ENCODE data around the gene P3R3URF.

P3R3URF gene

GRCh38 chr1:46171871-46172270 lies 4.4 kb downstream of the P3R3URF start:
- no peak for TF ChIP-seq POLR2AphosphoS5 (IDR thresholded peaks at IDR 0.05; ENCODE audit: low read depth)
- TF ChIP-seq GABPA (IDR thresholded peaks at IDR 0.05; ENCODE audit: low read depth), result no peak
- TF ChIP-seq CTCF (IDR thresholded peaks at IDR 0.05; ENCODE audit: insufficient read depth, low read length), result no peak
- no peak for TF ChIP-seq REST (IDR thresholded peaks at IDR 0.05; ENCODE audit: insufficient replicate concordance, low read depth)
- Histone ChIP-seq H3K27me3 (ENCODE audit: insufficient read depth, poor library complexity, severe bottlenecking) (peaks cover 1% of the 10 kb centered on the region), H3K4me3 (replicated peaks; ENCODE audit: insufficient read depth, low read length) (no peak overlapping the region), H3K27ac (replicated peaks) (no peak overlapping the region)
- no peak for DNase-seq (ENCODE audit: low read depth in 1 of 2, low spot score in 1 of 2)

GRCh38 chr1:46171351-46171750 lies 4.9 kb downstream of the P3R3URF start:
- peaks cover 3% of the 10 kb centered on the region for H3K27me3 ChIP-seq (ENCODE audit: insufficient read depth, poor library complexity, severe bottlenecking)
- no peak for TF ChIP-seq REST (IDR thresholded peaks at IDR 0.05; ENCODE audit: insufficient replicate concordance, low read depth)
- no peak for TF ChIP-seq POLR2AphosphoS5 (IDR thresholded peaks at IDR 0.05; ENCODE audit: low read depth)
- no peak for TF ChIP-seq GABPA (IDR thresholded peaks at IDR 0.05; ENCODE audit: low read depth)
- TF ChIP-seq SPI1 (IDR thresholded peaks at IDR 0.05; ENCODE audit: borderline replicate concordance, low read depth), result no peak
- no peak for TF ChIP-seq CTCF (IDR thresholded peaks at IDR 0.05; ENCODE audit: insufficient read depth, low read length)
- no peak overlapping the region for H3K27ac ChIP-seq (replicated peaks)
- no peak for DNase-seq (ENCODE audit: low read depth in 1 of 2, low spot score in 1 of 2)
- H3K4me3 ChIP-seq (replicated peaks; ENCODE audit: insufficient read depth, low read length), result no peak overlapping the region

- H3K27ac ChIP-seq (replicated peaks), result no peak overlapping the region
- no peak for DNase-seq (ENCODE audit: low read depth in 1 of 2, low spot score in 1 of 2)
- TF ChIP-seq GABPA (IDR thresholded peaks at IDR 0.05; ENCODE audit: low read depth) (no peak), SPI1 (IDR thresholded peaks at IDR 0.05; ENCODE audit: borderline replicate concordance, low read depth) (no peak), REST (IDR thresholded peaks at IDR 0.05; ENCODE audit: insufficient replicate concordance, low read depth) (no peak), POLR2AphosphoS5 (IDR thresholded peaks at IDR 0.05; ENCODE audit: low read depth) (no peak), CTCF (IDR thresholded peaks at IDR 0.05; ENCODE audit: insufficient read depth, low read length) (no peak)
- peaks cover 3% of the 10 kb centered on the region for H3K27me3 ChIP-seq (ENCODE audit: insufficient read depth, poor library complexity, severe bottlenecking)
- H3K4me3 ChIP-seq (replicated peaks; ENCODE audit: insufficient read depth, low read length), result no peak overlapping the region
Measured at GRCh38 chr1:46169811-46170454, 6.4 kb downstream of the P3R3URF start.

Data from HL-60 (cell line).